Measurements from ENCODE around the gene FOXO6.

Gene FOXO6

GRCh38 chr1:41353744-41354143 is 7.5 kb upstream of the FOXO6 start:
- peak; percentile 51 for DNase-seq

DNA sequence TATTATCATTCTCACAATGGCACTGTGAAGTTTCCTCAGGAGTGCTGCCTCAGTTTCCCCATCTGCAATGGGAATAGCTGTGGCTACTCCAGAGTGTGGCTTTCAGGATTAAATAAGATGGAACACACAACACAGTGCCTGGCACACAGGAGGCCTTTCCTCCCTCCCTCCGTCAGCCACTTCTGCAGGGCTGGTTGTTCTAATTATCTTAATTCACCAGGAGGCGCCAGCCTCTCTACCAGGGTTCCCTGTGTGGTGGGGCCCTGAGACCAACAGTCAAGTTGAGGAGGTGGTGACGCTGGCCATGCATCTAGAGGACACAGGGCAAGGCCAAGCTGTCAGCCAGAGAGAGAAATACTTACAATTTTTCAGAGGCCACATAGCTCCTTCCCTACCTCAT is 6.3 kb upstream of the FOXO6 start:
- DNase-seq: peak; percentile 31

GRCh38 chr1:41355356-41355755 is 5.9 kb upstream of the FOXO6 start:
- no peak for DNase-seq

- no peak for DNase-seq
Observed at GRCh38 chr1:41355761-41356160, 5.5 kb upstream of the FOXO6 start.

DNA sequence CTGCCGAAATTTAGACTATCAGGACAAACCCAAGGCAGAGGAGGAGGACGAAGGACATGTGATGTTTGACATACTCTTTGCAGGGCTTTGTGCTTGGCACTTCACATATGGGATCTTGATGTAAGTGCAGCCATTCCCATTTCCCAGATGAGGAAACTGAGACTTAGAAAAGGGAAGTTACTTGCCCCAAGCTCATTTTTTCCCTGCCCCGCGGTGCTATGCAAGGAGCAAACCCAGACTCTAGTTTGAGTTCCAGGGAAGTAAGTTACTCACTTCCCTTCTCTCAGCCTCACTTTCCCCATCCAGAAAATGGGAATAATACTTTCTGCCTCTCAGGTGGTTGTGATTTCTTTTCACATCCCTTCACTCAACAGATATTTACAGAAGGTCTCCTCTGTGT is 4.5 kb upstream of the FOXO6 start:
- DNase-seq: no peak

DNA sequence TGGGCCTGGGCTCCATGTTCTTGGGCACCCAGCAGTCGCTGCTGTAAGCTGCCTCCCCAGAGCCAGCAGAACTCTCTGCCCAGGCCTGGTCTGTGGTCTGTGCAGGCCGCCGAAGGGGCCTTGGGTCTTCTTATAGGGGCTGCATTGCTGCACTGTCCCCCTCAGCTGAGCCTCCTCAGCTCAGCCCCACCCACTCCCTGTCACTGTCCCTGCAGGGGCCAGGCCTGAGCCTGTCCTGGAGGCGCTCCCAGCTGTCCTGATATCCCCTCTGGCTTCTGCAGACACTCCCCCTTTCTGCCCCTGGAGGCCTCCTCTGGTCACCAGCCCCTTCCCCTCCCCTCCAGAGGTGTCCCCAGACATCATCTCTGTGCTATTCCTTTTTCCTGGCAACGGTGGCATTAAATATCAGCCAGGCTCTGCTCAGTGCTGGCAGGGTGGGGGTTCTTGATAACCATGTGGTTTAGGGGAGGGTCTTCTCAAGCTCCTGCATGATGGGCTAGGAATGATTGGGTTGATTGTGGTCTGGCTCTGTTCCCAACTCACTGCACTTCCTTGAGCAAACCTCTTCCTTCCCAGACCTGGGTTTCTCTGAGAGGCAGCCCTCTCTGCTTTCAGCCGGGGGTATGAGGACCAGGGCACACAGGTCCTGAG is 3.7 kb upstream of the FOXO6 start:
- peak; percentile 95 for DNase-seq

DNA sequence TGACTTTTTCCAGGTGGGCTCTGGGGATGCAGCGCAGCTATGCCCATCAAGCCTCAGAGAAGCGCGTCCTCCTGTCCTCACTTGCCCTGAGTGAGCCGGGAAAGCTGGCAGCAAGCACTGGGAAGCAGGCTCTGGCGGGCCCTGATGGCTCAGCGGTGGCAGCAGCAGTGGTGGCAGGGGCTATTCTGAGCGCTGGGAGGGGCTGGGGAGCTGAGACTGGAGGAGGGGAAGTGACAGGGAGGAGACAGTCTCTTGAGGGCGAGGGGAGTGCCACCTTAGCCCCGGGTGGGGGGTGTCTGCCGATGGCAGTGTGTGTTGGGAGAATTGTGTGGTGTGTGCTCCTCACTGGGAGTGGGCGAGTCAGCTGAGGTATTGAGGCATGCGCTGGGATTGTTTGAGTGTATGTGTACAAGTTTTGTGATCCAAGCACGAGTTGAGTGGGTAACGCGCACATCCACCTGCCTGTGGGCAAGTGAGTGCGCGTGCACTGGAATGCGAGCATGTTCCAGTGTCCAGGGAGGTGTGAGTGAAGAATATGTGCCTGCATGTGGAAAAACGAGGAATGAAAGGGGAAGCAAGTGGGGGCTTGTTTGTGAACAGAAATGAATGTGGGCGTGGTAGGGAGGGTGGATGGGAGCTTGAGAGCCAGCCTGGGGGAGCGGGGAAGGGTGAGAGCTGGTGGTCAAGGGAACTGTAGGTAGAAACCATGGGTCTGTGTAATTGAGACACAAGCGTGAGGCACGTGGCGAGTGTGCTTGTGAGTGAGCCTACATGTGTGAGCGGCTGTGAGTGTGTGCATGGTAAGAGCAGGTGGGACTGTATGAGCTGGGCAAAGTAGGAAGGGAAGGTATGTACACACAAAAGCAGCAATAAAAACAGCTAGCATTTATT is 2.9 kb upstream of the FOXO6 start:
- no peak for DNase-seq

DNA sequence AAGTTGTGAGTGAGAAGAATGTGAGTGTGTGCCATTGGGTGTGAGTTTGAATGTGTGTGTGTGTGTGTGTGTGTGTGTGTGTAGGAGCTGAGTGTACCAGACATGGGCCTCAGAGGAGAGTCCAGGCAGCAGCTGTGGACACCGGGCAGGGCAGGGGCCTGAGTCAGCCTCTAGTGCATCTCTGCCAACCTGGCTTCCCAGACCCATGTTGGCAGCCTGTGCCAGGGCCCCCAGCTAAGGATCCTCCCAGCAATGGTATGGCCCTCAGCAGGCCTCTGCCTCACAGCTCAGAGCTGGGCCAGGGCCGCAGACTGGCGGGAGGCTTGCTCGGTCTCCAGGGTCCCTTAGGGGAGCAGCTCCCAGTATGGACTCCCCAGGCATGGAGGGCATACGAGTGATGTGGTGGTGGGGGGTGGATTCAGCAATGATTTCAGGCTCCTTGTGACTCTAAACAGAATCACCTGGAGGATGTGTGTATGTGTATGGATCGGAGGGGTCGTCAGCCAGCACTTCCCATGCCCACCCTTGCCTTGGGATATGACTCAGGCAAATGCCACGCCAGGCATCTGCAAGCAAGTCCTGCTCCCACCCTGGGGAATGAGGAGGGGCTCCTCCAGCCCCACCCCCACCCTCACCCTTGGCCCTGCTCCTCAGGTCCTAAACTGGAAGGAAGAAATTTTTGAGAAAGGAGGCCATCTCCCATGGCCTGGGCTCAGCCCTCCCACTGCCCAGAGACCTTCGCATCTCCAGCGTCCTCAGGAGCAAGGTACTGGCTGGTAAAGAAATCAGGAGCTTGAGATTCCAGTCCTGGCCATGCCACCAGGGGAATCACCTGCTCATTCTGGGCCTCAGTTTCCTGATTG is 1.8 kb upstream of the FOXO6 start:
- DNase-seq: no peak

DNA sequence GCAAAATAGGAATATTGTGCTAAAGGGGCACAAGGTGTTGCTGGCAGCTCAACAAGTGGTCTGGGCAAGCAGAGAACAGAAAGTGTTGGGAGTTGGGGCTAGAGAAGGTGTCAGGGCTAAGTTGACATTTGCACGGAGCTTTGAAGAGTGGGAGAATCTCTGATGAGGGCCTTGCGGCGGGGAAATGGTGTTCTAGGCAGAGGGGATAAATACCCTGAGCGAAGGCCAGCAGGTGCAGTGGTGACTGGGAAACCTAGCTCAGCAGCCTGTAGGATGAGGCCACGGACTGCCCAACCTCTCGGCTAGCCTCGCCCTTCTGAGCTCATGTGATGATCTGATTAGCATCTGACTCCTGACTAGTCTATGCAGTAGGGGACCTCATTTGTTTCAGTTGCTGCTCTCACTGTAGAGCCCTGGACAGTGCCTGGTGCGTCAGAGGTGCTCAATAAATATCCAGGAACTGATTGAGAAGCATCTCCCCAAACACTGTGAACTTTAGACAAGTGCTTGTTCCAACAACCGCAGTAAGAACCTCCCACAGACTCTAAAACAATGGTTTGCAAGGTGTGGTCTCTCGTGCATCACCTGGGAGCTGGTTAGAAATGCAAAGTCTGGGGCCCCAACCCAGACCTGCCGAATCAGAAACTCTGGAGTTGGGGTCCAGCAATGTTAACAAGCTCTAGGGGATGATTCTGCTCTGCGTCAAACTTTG is 1.0 kb upstream of the FOXO6 start:
- peak; percentile 40 for DNase-seq

DNA sequence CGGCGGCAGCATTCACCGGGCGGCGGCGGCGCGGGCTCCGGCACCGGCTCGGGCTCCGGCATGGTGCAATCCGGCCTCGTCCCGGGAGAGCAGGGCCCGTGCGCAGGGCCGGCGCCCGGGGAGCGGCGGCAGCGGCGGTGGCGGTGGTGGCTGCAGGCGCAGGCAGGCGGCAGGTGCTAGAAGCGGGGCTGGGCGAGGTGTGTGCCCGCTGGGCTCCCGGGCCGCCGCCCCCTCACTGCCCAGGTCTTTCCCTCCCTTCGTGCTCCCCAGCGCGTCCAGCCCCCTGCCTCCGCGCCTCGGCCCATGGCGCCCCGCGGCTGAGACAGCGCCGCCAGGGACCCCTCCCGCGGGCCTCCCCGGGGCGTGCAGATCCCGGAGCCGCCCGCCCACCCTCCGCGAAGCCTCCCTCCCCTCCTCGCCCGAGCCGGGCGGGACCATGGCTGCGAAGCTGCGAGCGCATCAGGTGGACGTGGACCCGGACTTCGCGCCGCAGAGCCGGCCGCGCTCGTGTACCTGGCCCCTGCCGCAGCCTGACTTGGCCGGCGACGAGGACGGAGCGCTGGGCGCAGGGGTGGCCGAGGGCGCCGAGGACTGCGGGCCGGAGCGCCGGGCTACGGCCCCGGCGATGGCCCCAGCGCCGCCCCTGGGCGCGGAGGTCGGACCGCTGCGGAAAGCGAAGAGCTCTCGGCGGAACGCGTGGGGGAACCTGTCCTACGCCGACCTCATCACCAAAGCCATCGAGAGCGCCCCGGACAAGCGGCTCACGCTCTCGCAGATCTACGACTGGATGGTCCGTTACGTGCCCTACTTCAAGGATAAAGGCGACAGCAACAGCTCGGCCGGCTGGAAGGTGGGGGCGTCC is 492 bp downstream of the FOXO6 start:
- peak; percentile 53 for DNase-seq

- no peak for DNase-seq
Observed at GRCh38 chr1:41362357-41362721, 1.1 kb downstream of the FOXO6 start.

GRCh38 chr1:41362749-41363590 is 1.7 kb downstream of the FOXO6 start:
- no peak for DNase-seq

DNA sequence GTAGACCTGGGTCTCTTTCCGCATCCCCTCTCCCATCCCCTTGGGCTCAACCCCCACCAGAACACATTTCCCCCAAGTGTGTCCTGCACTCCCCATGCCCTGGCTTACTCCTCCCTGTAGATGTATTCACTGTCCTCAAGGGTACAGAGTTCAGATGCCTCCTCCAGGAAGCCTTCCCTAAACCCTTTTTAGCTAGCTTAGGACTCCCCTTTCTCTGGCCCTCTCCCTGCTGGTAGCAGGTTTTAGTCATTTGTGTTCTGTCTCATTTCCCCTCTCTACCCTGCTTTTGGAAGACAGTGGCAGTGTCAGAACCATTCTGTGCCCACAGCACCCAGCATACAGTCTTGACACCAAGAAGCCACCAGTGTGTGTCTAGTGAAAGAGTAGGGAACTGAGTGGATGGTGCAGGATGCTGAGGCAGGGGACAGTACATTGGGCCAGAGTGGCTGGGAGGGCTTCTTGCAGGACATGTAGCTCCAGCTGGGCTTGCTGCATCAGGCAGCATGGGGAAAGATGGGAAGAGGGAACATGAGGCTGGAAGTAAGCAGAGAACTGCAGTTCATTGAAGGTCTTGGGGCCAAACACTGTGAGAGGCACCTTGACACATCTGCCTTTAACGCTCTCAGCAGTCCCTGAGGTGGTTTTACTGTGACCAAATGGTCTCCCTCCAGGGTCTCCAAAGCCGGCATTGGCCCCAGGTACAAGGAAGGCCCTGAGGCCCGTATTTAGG is 2.5 kb downstream of the FOXO6 start:
- DNase-seq: no peak

- no peak for DNase-seq
Observed at GRCh38 chr1:41364442-41365319, 3.4 kb downstream of the FOXO6 start.

DNA sequence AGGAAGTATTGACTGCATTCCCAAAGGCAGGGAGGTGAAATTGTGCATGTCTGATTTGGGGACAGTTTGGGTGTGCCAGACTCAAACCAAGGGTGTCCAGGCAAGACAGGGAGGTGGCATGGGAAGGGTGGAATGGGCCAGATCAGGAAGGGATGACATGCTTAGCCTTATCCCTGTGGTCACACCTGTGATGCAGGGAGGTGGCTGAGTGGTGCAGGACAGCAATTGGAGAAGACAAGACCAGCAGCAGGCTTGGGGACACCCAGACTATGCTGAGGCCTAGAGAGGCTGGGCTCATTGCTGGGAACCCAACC is 4.0 kb downstream of the FOXO6 start:
- DNase-seq: no peak

GRCh38 chr1:41365772-41366454 is 4.7 kb downstream of the FOXO6 start:
- DNase-seq: no peak

GRCh38 chr1:41366455-41367287 is 5.4 kb downstream of the FOXO6 start:
- peak; percentile 61 for DNase-seq

- no peak for DNase-seq
Observed at GRCh38 chr1:41367288-41367642, 6.0 kb downstream of the FOXO6 start.

Data from hematopoietic multipotent progenitor cell treated with erythropoietin and hydrocortisone succinate and interleukin-3 and kit ligand, for 4 days (in vitro differentiated cells).